Heart right ventricle (tissue), 16 donors: ENCODE measurements around the gene WASF2. TPM values are rescaled to one million over a fixed set of nuclear protein-coding genes. Genes with fewer than 3 reads are reported as not detected.
"Not testable (repeated sequence)": the region's sequence is repeated elsewhere in the genome, so short reads cannot be mapped to it uniquely, and the experiment has no call there.

ENCODE experiments used
- ATAC-seq, 8 donors: fragments of 200-7000 bp; cut with Tn5 transposase; one replicate each; pipeline ENCODE4 v1.9.1; 2020; ENCODE audit warnings: mild to moderate bottlenecking in 8 of 8, moderate library complexity in 8 of 8, moderate number of reproducible peaks in 1 of 8
- DNase-seq, 2 donors: peaks; one replicate each; pipeline ENCODE4 v3.0.0-alpha.2; 2020
- H3K27ac ChIP-seq, 10 donors: fragments of 200-600 bp; sonication (generic) in 2 of 10; one replicate each; pipeline versions ENCODE4 v1.5.0 to v1.8.0; 2020 to 2022; ENCODE audit warnings: mild to moderate bottlenecking in 3 of 10
- H3K27me3 ChIP-seq, 7 donors: fragments of 200-600 bp; one replicate each; pipeline ENCODE4 v1.8.0; 2021 to 2022; ENCODE audit warnings: mild to moderate bottlenecking in 2 of 7
- H3K36me3 ChIP-seq, 9 donors: fragments of 200-600 bp; sonication (generic) in 1 of 9; one replicate each; pipeline versions ENCODE4 v1.5.0 to v1.8.0; 2020 to 2022; ENCODE audit warnings: mild to moderate bottlenecking in 2 of 9
- H3K4me1 ChIP-seq, 9 donors: fragments of 200-600 bp; sonication (generic) in 1 of 9; one replicate each; pipeline versions ENCODE4 v1.5.0 to v1.8.0; 2020 to 2022; ENCODE audit warnings: mild to moderate bottlenecking in 4 of 9
- H3K4me3 ChIP-seq, 10 donors: fragments of 200-600 bp; sonication (generic) in 2 of 10; one replicate each; pipeline versions ENCODE4 v1.5.0 to v1.8.0; 2020 to 2022; ENCODE audit warnings: mild to moderate bottlenecking in 7 of 10, moderate library complexity in 2 of 10
- H3K9me3 ChIP-seq, 11 donors: fragments of 200-600 bp in 10 of 11; sonication (generic) in 2 of 11; one replicate each; pipeline versions ENCODE4 v1.5.0 to v1.8.0; 2013 to 2022; ENCODE audit warnings: mild to moderate bottlenecking in 2 of 11, control low read depth in 1 of 11, moderate library complexity in 1 of 11
- CTCF ChIP-seq, 9 donors: fragments of 200-600 bp; sonication (generic) in 2 of 9; IDR thresholded peaks; one replicate each; pipeline versions ENCODE4 v1.5.0 to v1.8.0; 2021 to 2022; ENCODE audit warnings: antibody characterized with exemption in 9 of 9, mild to moderate bottlenecking in 5 of 9, moderate library complexity in 1 of 9
- WGBS, 2 donors: extraction: QIAGEN DNeasy Blood & Tissue Kit; methylation state at CpG; one replicate each; pipeline ENCODE4 v1.1.7; 2013; ENCODE audit warnings: inconsistent platforms in 1 of 2; 5-methylcytosine and 5-hydroxymethylcytosine counted together
- intact Hi-C, 10 donors: fragments of 100-400 bp; cut with DNase I; formaldehyde crosslinking; loops; one replicate each; pipeline versions ENCODE4 v1.11.1 to v1.14.2; 2022
- long read RNA-seq, 3 donors: library from polyadenylated mRNA; unstranded; transcript quantifications; one replicate each; pipeline ENCODE4 v2.0.0, GENCODE V29; 2020 to 2021
- polyA plus RNA-seq, 2 donors: library from polyadenylated mRNA; stranded (reverse); fragments of 200-250 nt; gene quantifications; one replicate each; pipeline ENCODE4 v1.2.3, GENCODE V29; 2013
- total RNA-seq, 10 donors: library from RNA; stranded (reverse); fragmentation: NEBNext Ultra II Directional in 3 of 10; extraction: Animal tissue kit (Norgen Biotek cat#: 25700) in 3 of 10; gene quantifications; one replicate each; pipeline versions ENCODE4 v1.2.1 to v1.2.4, GENCODE V29; 2021 to 2023
- donor health status: Arrhythmogenic right ventricular cardiomyopathy.
- donor health status: ischemic (EF 13 %, LVEDD 7.1; RV severe dilation, severe dysfunction).
- donor health status: healthy with polysubstance abuse.
- donor health status: DM: no; HTN: yes; CAD: no.
- donor health status: DM: no; HTN: no; CAD: no.
- donor health status: ischemic (EF 25% LVEDD 6.9; RV normal size, moderate dysfunction).
- donor health status: ischemic (EF 25% LVEDD 5.7; RV mildly dilated, moderate dysfunction).
- donor health status: healthy.
- donor health status: DM: yes; HTN: yes; CAD: no.
- donor health status: Ischemic cardiomyopathy.
- donor health status: ischemic (EF 35%, LVEDD 5.7; RV mildly dilated, moderate dysfunction).
- donor health status: nonischemic (EF 11% LVEDD 7.7; RV severe dilation, severe dysfunction).
- donor health status: DM: yes; HTN: yes; CAD: no.
- donor health status: PGD.
- donor health status: ischemic (EF 29% LVEDD 5.4; RV normal size, mild dysfunction).
- donor health status: nonischemic (EF 23%, LVEDD 6.1; RV moderate dilation, normal function).

The WASF2 gene
- total RNA-seq (10 to 100 TPM; 41.2 to 75.4 (median 52.0) TPM), polyA plus RNA-seq (10 to 100 TPM; 19.6 to 24.8 TPM)
- long read RNA-seq, donor 1, partial matches to known transcripts = 11 of 36 reads
- long read RNA-seq, donor 1, other reads (novel, unspliced or antisense) = 25 of 36 reads
- long read RNA-seq, donor 2, full-length matches to known transcripts = 2 of 48 reads
- long read RNA-seq, donor 2, partial matches to known transcripts = 12 of 48 reads
- long read RNA-seq, donor 2, other reads (novel, unspliced or antisense) = 34 of 48 reads
- long read RNA-seq, donor 3, full-length matches to known transcripts = 2 of 87 reads
- long read RNA-seq, donor 3, partial matches to known transcripts = 28 of 87 reads
- long read RNA-seq, donor 3, other reads (novel, unspliced or antisense) = 57 of 87 reads

GRCh38 chr1:27489973-27490741 lies at the start of gene WASF2:
WASF2 (minus strand) TSS chr1:27490167; CDS start chr1:27428890, 61,277 bp downstream.
- WGBS, 2 donors = 0 to 1% methylated on average over 50 of the region's 50 CpGs
- ATAC-seq (peak; percentile 94 to 97 (median 96)), DNase-seq (peak; percentile 96 to 98)
- Histone ChIP-seq H3K27me3 (no peaks in the 10 kb centered on the region), H3K9me3 (no peaks in the 10 kb centered on the region), H3K4me3 (peak within 1 kb of the TSS; percentile 82 to 100 (median 95)), H3K27ac (peak within 1 kb of the TSS; percentile 99 to 100 (median 100)), H3K4me1 (peaks cover 19 to 64% (median 57%) of the 10 kb centered on the region in 9 donors), H3K36me3 (peaks cover 0 to 9% (median 0%) of the 10 kb centered on the region in 9 donors)
- peak in 2 of 9 donors; percentile 2 to 13 for TF ChIP-seq CTCF (IDR thresholded peaks at IDR 0.05)
- intact Hi-C loops = loop anchor here in 7 of 10 donors (1.0 to 10.0 kb wide), 9 partner anchors 15 to 115 kb away; partner anchors contain the start of gene AHDC1 (in 1 of the 7)

GRCh38 chr1:27538793-27539192 lies 48.8 kb upstream of the WASF2 start:
- H3K4me3 ChIP-seq = no peak overlapping the region
- intact Hi-C loops = no loop called here
- no peak for ATAC-seq
- peaks cover 0 to 47% (median 19%) of the 10 kb centered on the region in 9 donors for H3K36me3 ChIP-seq
- H3K27me3 ChIP-seq = no peaks in the 10 kb centered on the region
- no peak for DNase-seq
- WGBS, 2 donors = 47 to 50% methylated on average over 3 of the region's 3 CpGs
- peaks cover 37 to 90% (median 80%) of the 10 kb centered on the region in 9 donors for H3K4me1 ChIP-seq
- H3K9me3 ChIP-seq = no peaks in the 10 kb centered on the region
- no peak for TF ChIP-seq CTCF (IDR thresholded peaks at IDR 0.05)
- peak overlapping the region in 8 of 10 donors; percentile 26 to 92 (median 80) for H3K27ac ChIP-seq

- Histone ChIP-seq H3K27ac (peak overlapping the region in 8 of 10 donors; percentile 14 to 92 (median 80)), H3K36me3 (peaks cover 0 to 52% (median 23%) of the 10 kb centered on the region in 9 donors), H3K4me1 (peaks cover 37 to 85% (median 75%) of the 10 kb centered on the region in 9 donors)
- WGBS, 2 donors = 95 to 97% methylated on average over 4 of the region's 4 CpGs
- intact Hi-C loops, DNase-seq, H3K4me3 ChIP-seq, H3K27me3 ChIP-seq, ATAC-seq, H3K9me3 ChIP-seq: not testable (repeated sequence)
Measured at GRCh38 chr1:27538305-27538676, 48.3 kb upstream of the WASF2 start.

- peak; percentile 71 to 88 (median 85) for ATAC-seq
- peak overlapping the region in 1 of 10 donors; percentile 3 for H3K4me3 ChIP-seq
- H3K9me3 ChIP-seq = no peaks in the 10 kb centered on the region
- H3K27ac ChIP-seq = peak overlapping the region; percentile 38 to 92 (median 79)
- intact Hi-C loops = no loop called here
- peak; percentile 71 to 76 for DNase-seq
- peak in 1 of 9 donors; percentile 15 for TF ChIP-seq CTCF (IDR thresholded peaks at IDR 0.05)
- peaks cover 26 to 69% (median 60%) of the 10 kb centered on the region in 9 donors for H3K4me1 ChIP-seq
- H3K36me3 ChIP-seq = peaks cover 0 to 54% (median 23%) of the 10 kb centered on the region in 9 donors
- 8 to 26% methylated on average over 11 of the region's 11 CpGs for WGBS, 2 donors
- H3K27me3 ChIP-seq = no peaks in the 10 kb centered on the region
Measured at GRCh38 chr1:27536767-27537166, 46.8 kb upstream of the WASF2 start.
